HL-60 (cell line): ENCODE measurements around the gene NAA60.

Source experiments
- POLR2AphosphoS5 ChIP-seq: IDR thresholded peaks from 2 replicates; pipeline ENCODE4 v1.6.1; 2012; ENCODE audit warnings: low read depth
- SPI1 ChIP-seq: IDR thresholded peaks from 2 replicates; pipeline ENCODE4 v1.6.1; 2012; ENCODE audit warnings: low read depth, mild to moderate bottlenecking, borderline replicate concordance
- TF ChIP-seq, protein P1 (sequence below): IDR thresholded peaks from 2 replicates; pipeline ENCODE4 v1.6.1; 2012; ENCODE audit warnings: low read depth; ENCODE audit not compliant: insufficient replicate concordance
- TF ChIP-seq, protein P2 (sequence below): IDR thresholded peaks from one replicate; pipeline ENCODE4 v1.5.1; 2011; ENCODE audit warnings: low read length, control low read depth, inconsistent platforms; ENCODE audit not compliant: insufficient read depth

DNA sequence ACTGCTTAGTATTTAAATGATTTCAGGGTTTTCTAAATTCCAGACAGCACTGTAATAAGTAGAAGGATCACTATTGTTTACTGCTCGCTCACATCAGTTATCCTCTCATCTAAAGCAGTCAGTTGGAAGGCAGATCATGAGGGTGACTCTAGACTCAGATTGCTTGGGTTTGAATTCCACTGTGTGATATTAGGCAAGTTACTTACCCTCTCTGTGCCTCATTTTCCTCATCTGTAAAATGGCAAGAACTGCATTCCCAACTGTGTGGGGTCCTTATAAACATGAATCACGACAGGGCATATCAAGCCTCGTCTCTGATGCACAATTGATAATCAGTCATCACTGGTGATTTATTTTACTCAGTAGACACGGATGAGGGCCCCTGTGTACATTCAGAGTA lies 72.4 kb downstream of the NAA60 start:
- no peak for TF ChIP-seq POLR2AphosphoS5
- TF ChIP-seq, protein P1, sequence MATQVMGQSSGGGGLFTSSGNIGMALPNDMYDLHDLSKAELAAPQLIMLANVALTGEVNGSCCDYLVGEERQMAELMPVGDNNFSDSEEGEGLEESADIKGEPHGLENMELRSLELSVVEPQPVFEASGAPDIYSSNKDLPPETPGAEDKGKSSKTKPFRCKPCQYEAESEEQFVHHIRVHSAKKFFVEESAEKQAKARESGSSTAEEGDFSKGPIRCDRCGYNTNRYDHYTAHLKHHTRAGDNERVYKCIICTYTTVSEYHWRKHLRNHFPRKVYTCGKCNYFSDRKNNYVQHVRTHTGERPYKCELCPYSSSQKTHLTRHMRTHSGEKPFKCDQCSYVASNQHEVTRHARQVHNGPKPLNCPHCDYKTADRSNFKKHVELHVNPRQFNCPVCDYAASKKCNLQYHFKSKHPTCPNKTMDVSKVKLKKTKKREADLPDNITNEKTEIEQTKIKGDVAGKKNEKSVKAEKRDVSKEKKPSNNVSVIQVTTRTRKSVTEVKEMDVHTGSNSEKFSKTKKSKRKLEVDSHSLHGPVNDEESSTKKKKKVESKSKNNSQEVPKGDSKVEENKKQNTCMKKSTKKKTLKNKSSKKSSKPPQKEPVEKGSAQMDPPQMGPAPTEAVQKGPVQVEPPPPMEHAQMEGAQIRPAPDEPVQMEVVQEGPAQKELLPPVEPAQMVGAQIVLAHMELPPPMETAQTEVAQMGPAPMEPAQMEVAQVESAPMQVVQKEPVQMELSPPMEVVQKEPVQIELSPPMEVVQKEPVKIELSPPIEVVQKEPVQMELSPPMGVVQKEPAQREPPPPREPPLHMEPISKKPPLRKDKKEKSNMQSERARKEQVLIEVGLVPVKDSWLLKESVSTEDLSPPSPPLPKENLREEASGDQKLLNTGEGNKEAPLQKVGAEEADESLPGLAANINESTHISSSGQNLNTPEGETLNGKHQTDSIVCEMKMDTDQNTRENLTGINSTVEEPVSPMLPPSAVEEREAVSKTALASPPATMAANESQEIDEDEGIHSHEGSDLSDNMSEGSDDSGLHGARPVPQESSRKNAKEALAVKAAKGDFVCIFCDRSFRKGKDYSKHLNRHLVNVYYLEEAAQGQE: no peak
- TF ChIP-seq, protein P2, sequence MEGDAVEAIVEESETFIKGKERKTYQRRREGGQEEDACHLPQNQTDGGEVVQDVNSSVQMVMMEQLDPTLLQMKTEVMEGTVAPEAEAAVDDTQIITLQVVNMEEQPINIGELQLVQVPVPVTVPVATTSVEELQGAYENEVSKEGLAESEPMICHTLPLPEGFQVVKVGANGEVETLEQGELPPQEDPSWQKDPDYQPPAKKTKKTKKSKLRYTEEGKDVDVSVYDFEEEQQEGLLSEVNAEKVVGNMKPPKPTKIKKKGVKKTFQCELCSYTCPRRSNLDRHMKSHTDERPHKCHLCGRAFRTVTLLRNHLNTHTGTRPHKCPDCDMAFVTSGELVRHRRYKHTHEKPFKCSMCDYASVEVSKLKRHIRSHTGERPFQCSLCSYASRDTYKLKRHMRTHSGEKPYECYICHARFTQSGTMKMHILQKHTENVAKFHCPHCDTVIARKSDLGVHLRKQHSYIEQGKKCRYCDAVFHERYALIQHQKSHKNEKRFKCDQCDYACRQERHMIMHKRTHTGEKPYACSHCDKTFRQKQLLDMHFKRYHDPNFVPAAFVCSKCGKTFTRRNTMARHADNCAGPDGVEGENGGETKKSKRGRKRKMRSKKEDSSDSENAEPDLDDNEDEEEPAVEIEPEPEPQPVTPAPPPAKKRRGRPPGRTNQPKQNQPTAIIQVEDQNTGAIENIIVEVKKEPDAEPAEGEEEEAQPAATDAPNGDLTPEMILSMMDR: no peak
- TF ChIP-seq SPI1: no peak
